ENCODE data around the gene DLGAP1. TPM values are rescaled to one million over a fixed set of nuclear protein-coding genes. Genes with fewer than 3 reads are reported as not detected.

DLGAP1 gene
- total RNA-seq, 1 donor from 2014 or later: 7.2 TPM

DNA sequence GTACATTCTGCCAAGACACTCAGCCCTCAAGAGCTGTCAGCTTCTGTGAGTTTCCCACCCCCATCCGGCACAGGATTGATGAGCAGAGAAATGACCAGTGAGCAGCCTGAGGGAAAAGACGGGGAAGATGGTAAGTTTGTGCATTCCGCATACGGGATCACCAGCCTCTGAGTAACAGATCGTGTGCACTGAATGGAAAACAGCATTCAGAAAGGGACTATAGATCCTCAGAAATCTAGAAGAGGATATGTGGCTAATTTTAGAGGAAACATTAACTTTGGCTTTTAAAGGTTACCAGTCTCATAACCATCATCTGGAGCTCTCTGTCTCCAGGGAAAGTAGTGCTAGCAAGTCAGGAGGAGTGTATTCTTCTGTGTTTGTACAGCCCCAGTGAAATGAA, 679.1 kb downstream of the DLGAP1 start:
- no peak for DNase-seq (ENCODE audit: low read depth)

- DNase-seq (ENCODE audit: low read depth): peak; percentile 74
Observed at GRCh38 chr18:3773303-3773702, 681.8 kb downstream of the DLGAP1 start.

DNA sequence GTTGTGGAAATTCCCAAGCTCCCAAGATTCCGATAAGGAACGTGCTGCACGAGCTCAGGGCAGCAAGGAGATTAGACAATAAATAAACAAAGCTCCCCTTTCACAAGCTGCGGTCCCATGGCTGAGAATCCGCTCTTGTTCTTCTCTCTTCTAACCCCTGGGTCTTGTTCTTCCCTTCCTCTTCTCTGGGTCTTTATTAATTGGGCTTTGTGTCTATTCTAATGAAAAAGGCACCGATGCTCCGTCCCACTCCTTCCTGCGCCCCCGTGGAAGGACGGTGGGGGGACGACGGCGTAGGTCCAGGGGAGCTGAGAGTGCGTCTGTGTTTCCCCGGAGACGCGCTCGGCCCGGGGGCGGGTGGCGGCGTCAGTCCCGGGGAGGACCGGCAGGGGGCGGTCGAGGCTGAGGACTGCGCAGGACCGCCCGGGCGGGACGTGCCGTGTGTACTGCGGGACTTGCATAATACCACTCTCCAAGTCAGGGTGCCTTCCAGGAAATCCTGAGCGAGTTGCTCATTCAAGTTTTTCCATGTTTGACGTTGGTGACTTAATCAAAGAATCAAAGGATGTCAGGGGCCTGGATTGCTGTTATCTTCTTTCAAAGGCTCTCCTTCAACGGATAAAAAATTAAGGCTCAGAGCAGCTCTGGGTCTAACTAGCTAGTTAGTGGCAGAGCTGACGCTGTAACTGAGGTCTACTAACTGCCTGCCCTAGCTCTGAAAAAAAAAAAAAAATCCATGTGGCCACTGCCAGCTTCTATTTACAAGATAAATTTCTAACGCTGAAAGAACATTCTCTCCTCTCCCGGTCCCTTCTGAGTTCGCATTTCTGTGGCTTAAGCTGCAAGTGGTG, 683.8 kb downstream of the DLGAP1 start:
- peak; percentile 92 for DNase-seq (ENCODE audit: low read depth)

- peak; percentile 45 for DNase-seq (ENCODE audit: low read depth)
Observed at GRCh38 chr18:3761266-3761665, 693.8 kb downstream of the DLGAP1 start.

DNA sequence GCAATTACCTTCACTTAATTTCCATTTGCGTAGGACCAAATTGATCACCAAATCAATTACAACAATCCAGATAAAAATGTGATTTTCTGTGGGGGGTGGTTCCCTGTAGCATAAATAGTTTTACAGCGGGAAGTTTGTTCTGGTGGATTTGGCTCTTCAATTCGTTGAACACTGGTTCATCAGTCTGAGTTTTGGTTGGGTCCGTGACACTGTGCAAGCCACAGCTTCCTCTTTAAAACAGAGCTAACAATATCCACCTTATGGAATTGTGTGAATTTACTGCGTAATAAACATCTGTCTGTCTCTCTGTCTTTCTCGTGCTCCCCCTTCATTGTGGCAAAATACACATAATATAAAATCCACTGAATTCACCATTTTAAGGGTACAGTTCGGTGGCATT, 694.4 kb downstream of the DLGAP1 start:
- DNase-seq (ENCODE audit: low read depth): no peak

- DNase-seq (ENCODE audit: low read depth): no peak
Observed at GRCh38 chr18:3759099-3759498, 696.0 kb downstream of the DLGAP1 start.

DNA sequence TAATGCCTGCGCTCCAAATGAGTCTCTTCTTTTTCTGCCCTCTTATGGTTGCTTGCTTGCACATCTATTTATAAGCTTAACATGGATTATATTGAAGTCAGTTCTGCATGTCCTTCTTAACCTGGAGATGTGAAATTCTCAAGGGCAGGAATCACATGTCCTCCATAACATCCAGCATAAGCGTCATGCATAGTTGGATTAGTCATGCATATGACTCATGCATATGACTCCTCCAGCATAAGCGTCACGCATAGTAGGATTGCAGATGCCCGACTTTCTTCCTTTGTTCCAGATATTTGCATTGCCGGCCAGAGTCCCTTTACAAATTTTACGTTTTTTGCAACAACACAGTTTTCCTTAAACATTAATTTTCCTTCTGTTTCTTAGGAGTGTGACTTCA, 696.6 kb downstream of the DLGAP1 start:
- DNase-seq (ENCODE audit: low read depth): peak; percentile 21

- DNase-seq (ENCODE audit: low read depth): no peak
Observed at GRCh38 chr18:3757361-3757760, 697.7 kb downstream of the DLGAP1 start.

GRCh38 chr18:3753106-3753505, 702.0 kb downstream of the DLGAP1 start:
- DNase-seq (ENCODE audit: low read depth): no peak

GRCh38 chr18:3748086-3748485, 707.0 kb downstream of the DLGAP1 start:
- DNase-seq (ENCODE audit: low read depth): no peak

DNA sequence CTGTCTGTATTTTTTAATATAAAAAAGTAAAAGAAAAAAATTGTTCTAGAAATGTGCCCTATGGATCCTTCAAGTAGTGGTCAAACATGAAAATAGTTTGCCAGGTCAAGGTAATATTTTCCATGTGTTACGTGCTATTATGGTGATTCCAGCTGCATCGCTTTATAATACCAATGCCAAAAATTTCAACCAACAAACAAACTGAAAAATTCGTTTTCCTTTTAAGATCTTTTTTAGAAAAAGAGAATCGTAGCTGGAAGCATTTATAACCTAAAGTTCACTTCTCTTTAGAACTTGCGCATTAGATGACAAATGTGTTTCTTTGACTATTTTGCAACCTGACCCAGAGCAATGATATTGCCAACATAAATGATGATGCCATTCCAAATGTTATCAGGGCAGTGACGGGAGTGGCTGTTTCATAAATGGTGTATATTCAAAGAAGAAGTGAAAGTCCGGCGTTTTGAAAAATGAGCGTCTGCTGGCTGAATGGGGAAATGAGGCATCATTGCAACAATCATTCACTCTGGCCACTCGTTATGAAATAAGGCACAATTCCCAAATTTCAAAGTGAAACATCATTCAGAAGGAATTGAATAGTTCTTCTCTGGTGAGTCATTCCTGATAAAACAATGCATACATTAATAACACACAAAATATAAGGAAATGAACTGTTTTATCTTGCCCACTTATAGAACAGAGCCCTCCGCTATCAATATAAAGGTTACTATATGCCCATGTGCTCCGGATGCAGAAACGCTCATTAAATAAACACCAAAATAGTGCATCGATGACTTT, 707.7 kb downstream of the DLGAP1 start:
- no peak for DNase-seq (ENCODE audit: low read depth)

DNA sequence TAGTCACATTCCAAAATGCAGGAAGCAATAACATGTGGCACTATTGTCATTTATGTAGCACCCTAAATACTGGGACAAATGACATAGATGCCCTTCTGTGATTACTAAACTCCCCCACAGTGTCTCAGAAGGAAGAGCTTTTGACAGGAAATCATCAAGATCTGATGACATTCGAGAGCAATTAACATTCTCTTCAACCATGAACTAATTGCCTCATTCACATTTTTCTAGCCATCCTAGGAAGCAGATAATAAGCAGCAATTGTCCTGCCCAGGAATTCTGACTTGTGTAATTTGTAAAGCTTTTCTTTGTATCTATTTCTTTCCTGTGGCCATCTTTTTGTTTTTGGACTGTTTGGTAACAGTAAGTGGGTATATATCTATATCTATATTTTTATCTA, 712.6 kb downstream of the DLGAP1 start:
- DNase-seq (ENCODE audit: low read depth): no peak

DNA sequence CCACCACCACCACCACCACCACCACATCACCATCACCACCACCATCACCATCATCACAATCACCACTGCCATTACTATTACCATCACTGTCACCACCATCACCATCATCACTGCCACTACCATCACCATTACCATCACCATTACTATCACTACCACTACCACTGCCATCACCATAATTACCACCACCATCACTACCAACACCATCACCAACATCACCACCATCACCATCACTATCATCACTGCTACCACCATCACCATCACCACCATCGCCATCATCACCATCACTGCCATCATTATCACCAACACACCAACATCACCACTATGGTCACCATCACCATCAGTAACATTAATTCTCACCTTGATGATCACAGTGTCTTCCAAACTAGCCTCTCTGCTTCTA, 713.8 kb downstream of the DLGAP1 start:
- no peak for DNase-seq (ENCODE audit: low read depth)

DNA sequence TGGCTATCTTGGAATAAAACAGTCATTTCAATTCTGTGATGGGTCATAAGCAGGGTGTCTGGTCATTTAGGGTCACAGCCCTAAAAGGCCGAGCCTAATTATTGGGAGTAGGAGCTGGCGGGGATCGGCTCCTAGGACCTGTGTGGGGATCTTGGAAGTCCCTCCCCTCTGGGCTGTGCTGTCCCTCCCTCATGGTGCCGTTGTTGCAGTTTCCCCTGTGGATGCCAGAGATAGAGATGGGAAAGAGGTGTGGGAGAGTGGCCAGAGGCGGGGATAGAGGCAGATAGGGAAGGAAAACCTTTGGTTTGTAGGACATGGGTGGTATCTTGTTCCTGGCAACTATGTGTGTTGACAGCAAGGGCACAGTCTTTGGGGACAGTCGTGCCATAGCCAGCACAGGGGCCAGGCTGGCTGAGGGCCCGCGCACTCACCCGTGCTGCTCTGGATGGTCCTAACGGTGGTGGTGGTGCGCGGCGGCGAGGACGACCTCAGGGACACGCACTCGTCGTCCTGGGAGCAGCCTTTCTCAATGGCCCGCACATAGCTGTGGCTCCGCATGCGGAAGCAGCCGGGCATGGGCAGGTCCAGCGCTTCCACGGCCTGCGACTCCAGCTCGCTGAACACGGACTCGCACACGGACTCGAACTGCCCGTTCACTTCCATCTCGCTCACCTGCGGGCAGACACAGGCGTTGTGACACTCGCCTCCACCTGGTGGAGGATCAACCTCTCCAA, 726.2 kb downstream of the DLGAP1 start:
- no peak for DNase-seq (ENCODE audit: low read depth)

DNA sequence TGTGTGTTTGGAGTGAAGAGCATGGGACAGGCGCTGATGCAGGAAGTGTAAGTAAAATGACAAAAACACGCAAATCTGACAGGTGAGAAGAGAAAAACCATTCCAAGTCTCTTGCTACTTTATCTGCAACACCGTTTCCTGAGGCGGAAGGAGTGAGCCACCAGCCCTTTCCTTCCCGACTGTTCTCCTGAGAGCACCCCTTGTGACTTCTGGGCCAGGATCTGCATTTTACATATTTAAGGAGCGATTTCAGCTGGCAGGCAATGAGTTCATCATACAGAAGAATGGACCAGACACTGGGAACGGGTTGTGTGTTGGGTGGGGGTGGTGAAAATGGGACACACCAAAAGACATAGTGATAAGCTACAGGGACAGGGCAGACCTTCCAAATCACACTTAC, 727.8 kb downstream of the DLGAP1 start:
- DNase-seq (ENCODE audit: low read depth): no peak

DNA sequence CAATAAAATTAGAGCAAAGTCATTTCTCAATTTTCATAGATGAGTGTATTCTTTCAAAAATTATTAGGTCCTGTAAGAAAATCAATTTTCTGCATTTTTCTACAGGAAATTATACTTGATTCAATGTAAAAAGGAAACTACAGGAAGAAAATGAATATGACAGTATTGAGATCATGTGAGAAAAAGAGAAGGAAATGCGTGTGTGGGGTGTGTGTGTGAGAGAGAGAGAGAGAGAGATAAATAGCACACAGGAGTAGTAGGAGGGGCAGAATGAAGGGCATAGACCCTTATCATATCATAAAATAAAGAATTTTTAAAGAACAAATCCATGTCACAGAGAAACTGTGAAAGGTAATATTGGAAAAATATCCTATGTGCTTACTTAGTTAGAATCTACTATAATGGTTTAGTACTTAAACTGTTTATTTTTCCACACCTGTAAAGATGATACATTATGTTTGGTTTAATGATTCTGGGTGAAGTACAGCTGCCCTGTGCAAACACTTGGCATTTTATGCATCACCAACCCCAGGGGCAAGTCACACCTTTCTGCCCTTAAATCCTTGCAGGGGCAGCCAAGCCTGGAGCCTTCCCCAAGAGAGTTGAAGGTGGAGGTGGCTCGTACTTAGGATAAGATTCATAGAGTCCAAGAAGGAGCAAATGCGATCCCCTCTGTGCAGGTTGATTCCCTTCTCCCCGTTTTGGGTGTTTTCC, 728.7 kb downstream of the DLGAP1 start:
- DNase-seq (ENCODE audit: low read depth): peak; percentile 33

GRCh38 chr18:3725115-3725514, 730.0 kb downstream of the DLGAP1 start:
- DNase-seq (ENCODE audit: low read depth): no peak

GRCh38 chr18:3723554-3723953, 731.6 kb downstream of the DLGAP1 start:
- no peak for DNase-seq (ENCODE audit: low read depth)

- DNase-seq (ENCODE audit: low read depth): peak; percentile 35
Observed at GRCh38 chr18:3722649-3723433, 732.3 kb downstream of the DLGAP1 start.

DNA sequence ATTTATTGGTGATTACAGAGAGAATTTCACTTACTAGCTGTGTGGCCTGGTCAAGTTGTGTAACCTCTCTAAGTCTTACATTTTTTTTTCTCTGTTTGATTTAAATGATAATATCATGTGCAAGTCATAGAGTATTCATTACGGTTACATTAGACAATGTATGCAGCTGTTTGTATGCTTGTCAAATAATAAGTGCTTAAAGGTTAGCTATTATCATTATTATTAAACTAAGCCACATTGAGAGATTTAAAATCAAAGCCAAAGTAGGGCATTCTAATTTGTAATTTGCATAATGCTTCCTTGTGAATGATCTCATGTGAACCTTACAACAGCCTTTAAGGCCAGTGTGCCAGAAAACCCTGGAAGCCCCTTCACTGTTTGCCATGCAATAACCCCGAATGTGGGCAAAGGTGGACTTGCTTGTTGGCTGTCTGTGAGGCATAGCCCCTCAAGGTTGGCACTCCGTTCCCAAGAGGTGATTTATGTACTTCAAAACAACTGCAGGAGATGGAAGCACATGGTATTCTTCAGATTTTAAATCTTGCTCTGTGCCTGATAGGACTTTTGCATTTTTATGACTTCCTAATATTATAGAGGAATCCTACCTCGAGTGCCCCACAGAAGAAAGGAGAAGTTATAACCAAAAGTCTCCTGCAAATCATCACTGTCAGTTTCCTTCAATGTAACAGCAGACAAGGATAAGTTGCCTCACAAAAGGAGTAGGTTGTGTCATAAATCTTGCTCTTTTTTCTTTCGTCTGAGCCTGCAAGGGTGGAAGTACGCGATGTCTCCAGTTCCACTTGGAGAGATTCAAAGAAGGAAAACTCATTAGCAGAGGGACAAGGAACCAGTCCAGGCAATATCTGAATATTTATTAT, 733.1 kb downstream of the DLGAP1 start:
- DNase-seq (ENCODE audit: low read depth): peak; percentile 62

Measured in renal cortical epithelial cell (primary cell).